Cerebellar nuclear complex (tissue), 1 donor: ENCODE results near the gene PICALM.

Source experiments
- DNase-seq, 2 experiments: peaks; one replicate each; lab custom pipeline; 2025; lab: John Stamatoyannopoulos, UW

The PICALM gene

DNA sequence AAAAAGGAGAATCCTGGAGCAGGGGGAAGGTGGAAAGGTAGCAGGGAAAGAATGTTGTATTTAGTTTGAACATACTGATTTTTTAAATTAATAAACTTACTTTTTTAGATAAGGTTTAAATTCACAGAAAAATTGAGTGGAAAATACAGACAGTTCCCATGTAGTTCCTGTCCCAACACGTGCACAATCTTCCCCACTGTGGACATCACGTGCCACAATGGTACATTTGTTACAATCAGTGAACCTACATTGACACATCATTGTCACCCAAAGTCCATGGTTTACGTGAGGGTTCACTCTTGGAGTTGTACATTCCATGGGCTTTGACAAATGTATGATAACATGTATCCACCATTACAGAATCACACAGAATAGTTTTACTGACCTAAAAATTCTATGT, 10.5 kb upstream of the PICALM start:
- DNase-seq: no peak

GRCh38 chr11:86073948-86074347, 5.1 kb upstream of the PICALM start:
- no peak for DNase-seq

- no peak for DNase-seq
Measured at GRCh38 chr11:86072211-86072610, 3.3 kb upstream of the PICALM start.

DNA sequence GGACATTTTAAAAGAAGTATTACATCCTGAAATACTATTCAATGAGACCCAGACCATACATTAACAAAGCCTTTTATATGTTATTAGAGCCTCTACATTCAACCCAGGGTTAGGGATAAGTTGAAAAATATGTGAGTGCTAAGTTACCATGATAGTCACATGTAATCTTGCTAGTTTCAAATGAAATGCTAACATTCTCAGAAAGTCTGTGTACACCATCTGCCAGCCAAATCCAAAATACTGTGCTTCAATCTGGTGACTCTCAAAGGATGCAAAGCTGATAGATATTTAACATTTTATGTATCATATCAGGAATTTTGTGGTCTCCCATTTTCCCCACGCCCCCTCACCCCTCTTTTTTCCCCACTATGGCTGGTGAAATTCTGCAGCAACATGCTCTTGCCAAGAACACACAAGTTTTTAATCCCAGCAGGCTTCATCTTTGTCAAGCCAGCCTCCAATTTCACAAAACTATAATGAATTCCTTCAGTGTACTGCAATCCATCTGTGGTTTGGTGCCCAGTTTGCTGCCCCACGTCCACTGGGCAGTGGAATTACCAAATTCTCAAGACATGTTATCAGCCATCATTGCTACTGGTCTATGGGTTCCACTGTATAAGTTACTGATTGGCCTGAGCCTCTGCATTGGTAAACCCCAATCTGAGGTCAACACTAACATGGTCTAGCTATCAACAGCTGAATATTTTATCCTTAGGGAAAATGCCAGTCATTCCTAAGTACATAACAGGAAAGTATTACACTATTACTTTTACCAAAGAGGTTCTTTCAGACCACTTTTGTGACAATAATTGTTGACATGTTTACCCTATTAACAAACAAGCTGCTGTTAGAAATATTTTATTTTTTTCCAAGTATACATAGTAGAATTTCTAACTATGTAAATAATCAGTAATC, 1.5 kb upstream of the PICALM start:
- no peak for DNase-seq

- peak in 1 of 2 experiments; percentile 42 for DNase-seq
Measured at GRCh38 chr11:86069408-86070101, 671 bp upstream of the PICALM start.

- no peak for DNase-seq
Measured at GRCh38 chr11:86068138-86068871, 579 bp downstream of the PICALM start.

GRCh38 chr11:86067851-86068137, 1.1 kb downstream of the PICALM start:
- no peak for DNase-seq

- no peak for DNase-seq
Measured at GRCh38 chr11:86067009-86067850, 1.7 kb downstream of the PICALM start.

GRCh38 chr11:86066657-86067008, 2.3 kb downstream of the PICALM start:
- no peak for DNase-seq

GRCh38 chr11:86066033-86066432, 2.9 kb downstream of the PICALM start:
- no peak for DNase-seq

- DNase-seq: no peak
Measured at GRCh38 chr11:86064220-86064803, 4.6 kb downstream of the PICALM start.

DNA sequence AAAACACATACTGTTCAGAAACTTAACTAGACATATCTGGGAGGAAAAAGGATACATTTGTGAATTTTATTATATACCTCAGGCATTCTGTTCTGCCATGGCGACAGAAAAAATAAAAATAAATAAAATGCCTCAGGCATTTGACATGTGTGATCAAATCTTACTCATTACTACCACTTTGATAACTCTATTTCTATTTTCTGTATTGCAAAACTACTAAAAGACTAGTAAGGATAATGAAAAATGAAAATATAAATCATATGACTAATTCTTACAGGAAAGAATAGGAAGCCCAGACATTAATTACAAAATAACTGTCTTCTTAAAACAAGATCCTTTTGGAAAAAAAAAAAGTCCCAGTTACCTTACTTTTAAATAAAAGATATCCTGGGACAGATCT, 5.3 kb downstream of the PICALM start:
- DNase-seq: no peak

- DNase-seq: no peak
Measured at GRCh38 chr11:86062719-86063118, 6.2 kb downstream of the PICALM start.

DNA sequence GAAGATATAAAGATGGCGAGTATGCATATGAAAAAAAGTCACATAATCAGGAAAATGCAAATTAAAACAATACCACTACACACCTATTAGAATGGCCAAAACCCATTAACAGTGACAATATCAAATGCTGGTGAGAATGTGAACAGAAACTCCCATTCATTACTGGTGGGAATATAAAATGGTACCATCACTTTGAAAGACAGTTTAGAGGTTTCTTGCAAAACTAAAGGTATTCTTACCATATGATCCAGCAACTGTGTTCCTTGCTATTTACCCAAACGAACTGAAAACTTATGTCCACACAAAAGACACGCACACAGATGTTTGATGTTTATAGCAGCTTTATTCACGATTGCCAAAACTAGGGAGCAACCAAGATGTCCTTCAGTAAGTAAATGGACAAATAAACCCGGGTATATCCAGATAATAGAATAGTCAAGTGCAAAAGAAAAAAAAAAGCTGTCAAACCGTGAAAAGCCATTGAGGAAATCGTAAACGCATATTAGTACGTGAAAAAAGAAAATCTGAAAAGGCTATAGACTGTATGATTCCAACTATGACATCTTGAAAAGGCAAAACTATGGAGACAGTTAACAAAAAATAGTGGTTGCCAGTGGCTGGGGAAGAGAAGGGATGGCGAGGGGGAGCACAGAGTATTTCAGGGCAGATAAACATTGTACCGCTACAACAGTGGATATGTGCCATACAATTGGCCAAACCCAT, 7.2 kb downstream of the PICALM start:
- DNase-seq: no peak

DNA sequence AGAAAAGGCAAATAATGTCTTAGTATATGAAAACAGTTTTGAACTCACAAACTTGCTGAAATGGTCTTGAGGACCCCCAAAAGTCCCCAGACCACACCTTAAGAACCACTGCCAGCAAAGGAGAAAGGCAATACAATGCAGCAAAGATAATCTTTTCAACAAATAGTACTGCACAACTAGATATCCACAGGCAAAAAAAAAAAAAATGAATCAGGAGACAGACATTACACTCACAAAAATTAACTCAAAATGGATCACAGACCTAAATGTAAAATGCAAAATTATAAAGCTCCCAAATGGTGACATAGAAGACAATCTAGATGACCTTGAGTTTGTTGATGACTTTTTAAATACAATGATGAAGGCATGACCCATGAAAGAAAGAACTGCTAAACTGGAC, 8.3 kb downstream of the PICALM start:
- no peak for DNase-seq

DNA sequence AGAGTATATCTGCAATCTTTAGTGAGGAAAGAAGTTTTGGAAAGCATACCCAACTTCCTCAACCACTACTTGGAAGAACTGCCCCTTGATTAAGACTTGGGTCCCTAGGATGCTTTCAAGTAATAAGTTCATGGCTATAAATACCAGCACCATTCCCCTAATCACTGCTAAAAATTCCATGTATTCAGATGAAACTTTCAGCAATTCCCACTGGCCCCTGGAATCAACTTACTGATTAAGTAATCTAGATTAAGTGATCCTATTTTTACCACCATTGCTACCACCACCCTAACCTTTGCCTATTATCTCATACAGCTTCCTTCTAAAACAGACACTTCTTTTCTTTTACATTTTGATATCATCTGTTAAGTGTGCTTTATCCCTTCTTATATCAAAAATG, 10.5 kb downstream of the PICALM start:
- DNase-seq: no peak

DNA sequence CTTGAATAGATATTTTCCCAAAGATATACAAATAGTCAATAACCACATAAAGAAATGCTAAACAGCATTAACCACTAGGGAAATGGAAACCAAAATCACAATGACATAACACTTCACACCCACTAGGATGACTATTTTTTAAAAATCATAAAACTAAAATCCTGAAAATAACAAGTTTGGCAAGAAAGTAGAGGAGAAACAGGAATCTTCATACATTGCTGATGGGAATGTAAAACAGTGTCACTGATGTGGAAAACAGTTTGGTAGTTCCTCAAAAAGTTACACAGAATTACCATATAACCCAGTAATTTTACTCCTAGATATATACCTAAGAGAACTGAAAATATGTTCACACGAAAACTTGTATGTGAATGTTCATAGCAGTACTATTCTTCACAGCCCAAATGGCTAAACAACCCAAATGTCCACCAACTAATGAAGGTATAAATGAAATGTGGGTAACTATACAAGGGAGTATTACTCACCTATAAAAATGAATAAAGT, 12.5 kb downstream of the PICALM start:
- DNase-seq: no peak

DNA sequence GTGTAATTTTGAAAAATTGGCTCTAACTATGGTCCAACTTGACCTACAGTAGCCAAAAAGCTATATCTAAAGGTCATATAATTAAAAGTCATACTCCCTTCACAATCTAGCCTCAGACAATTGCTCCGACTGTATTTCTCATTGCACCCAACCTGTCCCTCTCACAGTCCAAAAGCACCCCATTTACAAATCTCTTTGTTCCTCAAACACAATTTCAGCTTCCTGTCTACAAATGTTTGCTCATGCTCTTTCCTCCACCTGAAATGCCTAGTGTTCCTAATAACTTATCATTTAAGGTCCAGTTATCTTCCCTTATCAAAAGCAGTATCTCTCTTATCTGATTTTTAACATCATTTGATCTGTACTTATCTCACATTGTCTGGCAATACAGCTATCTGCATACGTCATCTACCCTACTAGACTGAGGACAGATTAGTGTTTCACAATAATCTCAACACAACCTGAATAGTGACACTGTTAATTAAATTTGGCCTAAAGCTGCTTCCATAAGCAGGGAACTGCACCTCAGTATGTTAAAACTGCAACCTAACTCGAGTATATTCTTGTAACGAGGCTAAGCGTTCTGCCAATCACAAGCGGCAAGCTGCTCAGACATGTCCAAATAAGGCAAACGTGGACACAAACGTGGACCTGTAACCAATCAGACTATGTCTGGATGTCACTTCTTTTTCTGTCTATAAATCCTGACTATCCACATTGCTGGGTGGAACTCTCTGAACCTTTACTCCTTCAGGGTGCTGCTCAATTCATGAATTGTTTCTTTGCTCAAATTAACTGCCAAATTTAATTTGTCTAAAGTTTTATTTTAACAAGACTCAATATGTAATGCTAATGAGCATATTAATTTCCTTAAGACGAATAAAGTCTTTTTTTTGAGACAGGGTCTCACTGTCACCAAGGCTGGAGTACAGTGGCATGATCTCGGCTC, 15.9 kb downstream of the PICALM start:
- no peak for DNase-seq

DNA sequence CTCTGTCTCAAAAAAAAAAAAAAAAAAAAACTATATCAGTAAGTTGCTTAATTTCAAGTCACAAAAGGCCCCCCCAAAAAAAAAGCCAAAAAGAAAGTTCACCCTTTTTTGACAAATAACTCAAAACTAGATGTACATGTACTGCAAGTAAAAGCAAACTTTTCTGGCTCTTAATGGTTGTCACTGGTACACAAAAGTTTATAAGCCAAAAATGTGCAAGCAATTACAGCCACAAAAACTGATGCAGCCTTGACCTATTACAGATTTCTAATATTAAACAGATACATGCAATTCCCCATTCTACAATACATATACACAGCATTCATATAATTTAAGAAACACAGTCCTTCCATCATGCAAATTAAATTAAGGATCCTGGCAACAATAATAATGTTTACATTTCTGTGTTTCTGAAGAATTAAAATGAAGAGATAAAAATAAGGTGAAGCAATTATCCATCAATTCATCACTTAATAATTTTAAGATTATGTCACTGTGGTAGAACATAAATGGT, 18.6 kb downstream of the PICALM start:
- no peak for DNase-seq
